NCI-H1694 treated with DMSO at 0.1 percent for 48 hours (cell line): Measurements from ENCODE around the gene MRPL44.
A peak's percentile ranks its signal among the peaks of the same experiment; 100 is the strongest.

Experiments
- DNase-seq: peaks from one replicate; lab custom pipeline; 2025; lab: John Stamatoyannopoulos, UW

The MRPL44 gene

DNA sequence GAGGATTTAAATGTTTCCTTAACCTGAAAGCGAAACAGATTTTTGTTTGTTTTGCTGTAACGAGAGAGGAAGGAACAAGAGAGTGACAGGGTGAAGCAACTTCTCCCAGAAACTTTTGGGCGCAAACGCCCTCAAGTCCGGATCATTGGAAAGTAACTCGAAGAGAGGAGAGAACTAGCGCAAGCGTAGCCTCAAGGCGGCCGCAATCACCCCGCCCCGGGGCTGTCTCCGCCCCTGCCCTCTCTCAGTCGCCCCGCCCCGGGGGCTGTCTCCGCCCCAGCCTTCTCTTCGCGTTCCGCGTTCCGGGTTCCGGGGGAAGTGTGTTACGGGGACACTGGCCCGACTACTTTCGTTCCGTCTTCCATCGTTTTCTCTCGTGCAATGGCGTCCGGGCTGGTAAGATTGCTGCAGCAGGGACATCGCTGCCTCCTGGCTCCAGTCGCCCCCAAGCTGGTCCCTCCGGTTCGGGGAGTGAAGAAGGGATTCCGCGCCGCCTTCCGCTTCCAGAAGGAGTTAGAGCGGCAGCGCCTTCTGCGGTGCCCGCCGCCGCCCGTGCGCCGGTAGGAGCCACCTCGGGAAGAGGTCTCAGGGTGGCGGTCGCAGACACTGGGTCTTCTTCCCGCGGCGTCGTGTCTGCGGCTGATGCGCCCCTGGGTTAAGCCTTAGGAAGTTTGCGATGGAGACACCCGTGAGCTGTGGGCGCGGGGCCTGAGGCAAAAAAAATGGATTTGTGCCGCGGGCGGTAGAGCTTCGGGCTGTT is at the start of gene MRPL44:
MRPL44 (plus strand) TSS at position 372 of the 760 bp plus-strand sequence; CDS start at position 382, 10 bp downstream.
- DNase-seq: peak; percentile 83

DNA sequence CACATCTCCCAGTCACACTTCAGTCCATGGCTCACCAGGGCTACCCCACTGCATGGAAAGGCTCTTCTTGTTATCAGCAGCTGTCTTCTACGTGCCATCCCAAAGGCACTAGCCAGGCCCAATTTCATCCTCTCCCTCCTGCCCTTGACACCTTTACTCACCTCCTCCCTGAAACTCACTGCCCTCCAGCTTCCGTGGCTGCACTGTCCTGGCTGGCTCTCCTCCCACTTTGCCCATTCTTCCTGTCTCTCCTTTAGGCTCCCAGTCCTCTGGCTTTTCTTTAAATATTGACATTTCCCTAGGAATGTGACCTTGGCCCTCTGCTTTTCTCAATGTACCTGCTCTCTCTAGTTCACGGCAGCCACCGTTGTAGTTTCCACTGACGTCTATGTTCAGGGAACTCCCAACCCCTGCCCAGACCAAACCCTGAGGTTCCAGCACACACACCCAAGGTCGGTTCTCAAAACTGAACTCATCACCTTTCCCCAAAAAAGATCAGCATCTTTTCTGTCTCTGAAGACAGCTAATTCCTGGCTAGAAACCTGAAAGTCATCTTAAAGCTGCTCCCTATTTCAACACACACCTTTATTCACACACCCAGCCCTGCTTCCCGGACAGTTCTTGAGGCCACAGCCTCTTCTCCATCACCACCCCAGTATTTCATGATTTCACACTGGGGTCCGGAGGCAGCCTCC is 48.8 kb upstream of the MRPL44 start:
- no peak for DNase-seq

DNA sequence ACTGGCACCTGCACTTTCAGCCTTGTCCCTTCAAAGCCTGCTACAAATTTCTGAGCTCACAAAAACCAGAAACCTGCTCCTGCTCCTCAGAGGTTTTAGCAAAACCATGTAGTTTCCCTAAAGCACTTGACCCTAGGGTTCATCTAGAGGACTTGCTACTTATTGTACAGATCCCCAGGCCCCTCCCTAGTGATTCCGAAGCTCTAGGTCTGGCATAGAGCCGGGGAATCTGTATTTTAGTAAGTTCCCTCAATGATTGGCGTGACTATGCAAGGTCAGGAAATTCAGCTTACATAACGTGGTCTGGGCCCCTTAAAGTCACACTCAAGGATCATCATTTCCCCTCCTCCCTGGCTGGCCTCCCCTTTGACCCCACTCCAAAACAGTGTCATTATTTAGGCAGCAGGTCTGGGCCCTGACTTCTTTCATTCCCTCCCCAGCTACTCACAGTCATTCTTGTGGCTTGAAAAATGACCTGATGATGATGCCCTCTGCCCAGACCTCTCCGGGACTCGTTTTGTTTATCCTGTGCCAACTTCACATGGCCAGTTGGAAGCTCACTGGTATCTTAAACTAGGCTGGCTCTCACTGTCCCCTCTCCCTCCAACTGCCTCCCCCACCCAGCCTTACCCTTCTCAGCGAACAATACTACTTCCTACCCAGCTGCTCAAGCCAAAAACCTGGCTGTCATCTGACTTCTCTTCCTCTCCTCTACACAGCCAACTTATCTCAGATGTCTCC is 48.1 kb upstream of the MRPL44 start:
- no peak for DNase-seq

DNA sequence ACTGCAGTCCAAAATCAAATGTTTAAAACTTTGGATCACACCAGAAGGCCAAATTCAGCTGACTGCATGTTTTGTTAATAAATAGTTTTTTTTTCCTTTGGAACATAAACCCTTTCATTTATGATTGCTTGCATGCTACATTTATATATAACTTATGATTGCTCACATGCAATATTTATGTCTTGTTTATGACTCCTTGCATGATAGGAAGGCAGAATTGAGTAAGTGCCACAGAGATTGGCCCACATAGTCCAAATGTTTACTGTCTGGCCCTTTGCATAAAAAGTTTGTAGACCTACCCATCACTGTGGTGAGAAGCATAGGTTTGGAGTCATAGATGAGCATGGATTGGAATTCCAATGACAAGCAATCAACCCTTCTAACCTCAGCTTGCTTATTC is 42.9 kb upstream of the MRPL44 start:
- no peak for DNase-seq

DNA sequence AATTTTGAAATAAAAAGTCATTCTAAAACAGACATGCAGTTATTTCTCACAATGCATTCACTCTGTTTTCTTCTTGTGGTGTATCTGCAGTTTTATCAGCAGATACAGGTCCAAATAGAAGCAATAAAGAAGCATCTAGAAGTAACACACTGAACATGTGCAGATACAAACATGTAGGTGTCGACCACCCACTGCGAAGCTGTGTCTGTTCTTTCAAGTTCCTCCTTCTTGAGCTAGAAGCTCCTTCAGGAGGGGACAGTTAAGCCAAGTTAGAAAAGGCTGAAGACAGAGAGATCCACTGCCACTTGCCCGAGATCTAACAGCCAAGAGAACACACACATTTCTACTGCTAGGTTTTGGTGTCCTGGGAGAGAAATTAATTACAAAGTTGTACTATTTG is 42.2 kb upstream of the MRPL44 start:
- DNase-seq: no peak

DNA sequence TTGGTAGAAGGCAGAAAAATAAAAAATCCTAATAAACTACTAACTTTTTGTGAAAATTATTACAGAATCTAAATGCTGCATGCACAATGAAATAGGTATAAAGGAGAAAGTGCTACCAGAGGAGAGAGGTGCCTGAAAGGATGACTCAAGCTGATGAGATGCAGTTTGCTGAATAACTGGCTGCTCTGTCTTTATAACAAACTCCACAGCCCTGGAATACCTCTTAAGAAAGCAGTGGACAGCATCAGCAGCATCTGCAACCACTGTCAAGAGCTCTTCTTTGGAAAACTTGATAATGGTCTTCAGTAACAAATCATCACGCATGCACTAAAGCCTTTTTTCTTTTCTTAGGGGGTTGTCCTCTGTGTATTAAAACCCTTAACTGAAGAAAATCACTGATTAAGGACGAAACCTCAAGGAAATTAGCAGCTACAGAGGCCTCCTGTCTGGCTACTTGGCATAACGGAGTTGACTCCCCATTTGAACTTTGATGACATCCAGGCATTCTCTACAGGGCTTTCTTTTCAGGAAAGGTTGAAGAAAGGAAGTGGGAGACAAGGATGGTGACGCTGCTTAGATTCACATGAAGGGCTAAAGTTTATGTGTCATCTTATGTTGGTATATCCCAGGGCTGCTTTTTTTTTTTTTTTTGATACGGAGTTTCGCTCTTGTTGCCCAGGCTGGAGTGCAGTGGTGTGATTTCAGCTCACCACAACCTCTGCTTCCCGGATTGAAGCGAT is 40.9 kb upstream of the MRPL44 start:
- no peak for DNase-seq

DNA sequence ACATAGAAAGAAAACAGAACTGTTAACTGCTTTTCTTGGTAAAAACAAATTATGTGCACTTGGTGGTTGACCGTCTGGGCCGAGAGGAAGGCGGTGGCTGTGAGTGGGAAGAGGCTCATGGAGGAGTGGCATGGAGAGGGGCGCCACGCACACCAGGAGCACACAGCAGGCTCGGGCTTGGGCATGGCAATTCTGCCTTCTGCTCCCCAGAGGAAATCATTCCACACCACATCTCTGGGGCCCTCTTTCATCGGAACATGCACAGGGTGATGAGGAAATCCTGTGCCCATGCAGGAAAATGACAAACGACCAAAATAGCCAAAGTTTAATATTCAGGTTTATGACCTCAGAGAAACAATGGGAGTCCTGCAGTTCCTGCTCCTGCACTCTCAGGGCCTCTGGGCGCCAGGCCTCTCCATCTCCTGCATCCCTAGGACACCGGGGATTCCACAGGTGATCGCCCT is 38.6 kb upstream of the MRPL44 start:
- no peak for DNase-seq

DNA sequence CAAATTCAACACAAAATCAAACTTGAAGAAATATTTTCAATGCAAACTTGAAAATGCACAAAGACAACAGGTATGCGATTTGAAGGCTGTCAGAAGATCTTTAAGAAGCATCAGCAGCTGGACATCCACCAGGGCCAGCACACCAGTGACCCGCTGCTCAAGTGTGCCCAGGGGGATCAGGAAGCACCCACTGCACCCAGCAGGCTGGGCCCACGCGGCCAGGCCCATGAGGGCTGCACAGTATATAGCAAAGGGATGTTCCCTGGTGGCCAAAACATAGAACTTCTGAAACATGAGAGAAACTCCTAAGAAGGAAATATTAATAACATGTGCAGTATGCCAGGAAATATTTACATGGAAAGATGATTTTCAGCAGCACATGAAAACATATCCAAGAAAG is 37.2 kb upstream of the MRPL44 start:
- no peak for DNase-seq

DNA sequence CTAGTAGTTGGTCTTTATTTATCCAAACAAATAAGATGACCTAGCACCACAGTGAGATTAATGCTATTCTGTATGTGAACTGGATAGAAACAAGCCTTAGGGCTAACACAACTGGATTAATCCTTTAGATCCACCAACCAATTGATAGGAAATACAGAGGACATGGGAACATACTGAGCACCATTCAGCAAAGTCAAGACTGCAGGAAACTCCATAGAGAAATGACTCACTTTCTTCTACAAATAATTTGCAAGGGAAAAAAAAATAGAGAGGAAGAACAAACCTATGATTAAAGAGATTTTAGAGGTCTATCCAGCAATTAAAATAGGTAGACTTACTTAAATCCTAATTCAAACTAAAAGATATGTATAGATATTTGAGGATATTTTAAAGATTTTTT is 36.1 kb upstream of the MRPL44 start:
- no peak for DNase-seq

DNA sequence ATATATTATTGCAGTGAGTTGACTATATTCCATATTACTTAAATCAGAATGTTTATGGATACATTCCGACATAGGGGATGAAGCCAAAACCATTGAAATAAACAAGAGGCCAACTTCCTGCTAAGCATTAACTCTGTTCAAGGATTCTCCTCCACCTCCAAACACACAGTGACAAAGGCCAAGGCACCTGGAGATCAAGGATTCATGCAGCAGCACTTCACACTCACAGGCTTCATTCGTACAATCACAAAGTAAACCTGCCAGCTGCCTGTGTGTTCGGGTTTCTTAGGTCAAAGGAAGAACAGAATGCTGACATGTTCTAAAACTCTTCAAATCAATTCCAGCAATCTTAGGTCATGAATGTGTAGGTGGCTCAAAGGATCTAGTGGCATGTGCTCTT is 35.0 kb upstream of the MRPL44 start:
- no peak for DNase-seq

DNA sequence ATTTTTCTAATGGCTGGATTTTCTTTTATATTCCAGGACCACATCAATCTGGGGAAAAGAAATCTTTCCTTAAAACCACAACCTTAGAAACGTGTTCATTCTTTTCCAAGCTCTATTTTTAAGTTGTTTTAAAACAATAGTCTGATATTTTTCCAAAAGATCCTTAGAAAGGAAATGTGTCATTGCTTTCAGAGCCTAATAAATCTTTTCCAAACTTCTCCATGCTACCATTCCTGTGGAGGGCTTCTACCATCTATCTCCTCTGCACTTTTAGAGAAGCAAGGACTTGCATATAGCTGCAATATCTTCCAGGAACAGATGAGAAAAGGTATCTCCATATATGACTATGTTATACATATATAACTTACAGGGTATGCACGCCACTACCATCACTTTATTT is 33.3 kb upstream of the MRPL44 start:
- DNase-seq: no peak

DNA sequence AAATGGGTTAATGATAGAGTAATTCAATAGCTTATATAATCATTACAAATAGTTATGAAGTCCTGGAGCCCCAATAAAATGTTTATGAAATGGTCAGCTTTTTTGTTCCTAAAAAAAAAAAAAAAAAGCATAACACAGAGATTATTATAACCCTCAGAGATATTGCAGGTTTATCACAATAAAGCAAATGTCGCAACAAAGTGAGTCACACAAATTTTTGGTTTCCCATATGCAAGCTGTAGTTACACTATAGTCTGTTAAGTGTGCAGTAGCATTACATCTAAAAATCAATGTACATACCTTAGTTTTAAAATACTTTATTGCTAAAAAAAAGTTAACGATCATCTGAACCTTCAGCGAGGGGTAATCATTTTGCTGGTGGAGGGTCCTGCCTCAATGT is 32.2 kb upstream of the MRPL44 start:
- DNase-seq: no peak

DNA sequence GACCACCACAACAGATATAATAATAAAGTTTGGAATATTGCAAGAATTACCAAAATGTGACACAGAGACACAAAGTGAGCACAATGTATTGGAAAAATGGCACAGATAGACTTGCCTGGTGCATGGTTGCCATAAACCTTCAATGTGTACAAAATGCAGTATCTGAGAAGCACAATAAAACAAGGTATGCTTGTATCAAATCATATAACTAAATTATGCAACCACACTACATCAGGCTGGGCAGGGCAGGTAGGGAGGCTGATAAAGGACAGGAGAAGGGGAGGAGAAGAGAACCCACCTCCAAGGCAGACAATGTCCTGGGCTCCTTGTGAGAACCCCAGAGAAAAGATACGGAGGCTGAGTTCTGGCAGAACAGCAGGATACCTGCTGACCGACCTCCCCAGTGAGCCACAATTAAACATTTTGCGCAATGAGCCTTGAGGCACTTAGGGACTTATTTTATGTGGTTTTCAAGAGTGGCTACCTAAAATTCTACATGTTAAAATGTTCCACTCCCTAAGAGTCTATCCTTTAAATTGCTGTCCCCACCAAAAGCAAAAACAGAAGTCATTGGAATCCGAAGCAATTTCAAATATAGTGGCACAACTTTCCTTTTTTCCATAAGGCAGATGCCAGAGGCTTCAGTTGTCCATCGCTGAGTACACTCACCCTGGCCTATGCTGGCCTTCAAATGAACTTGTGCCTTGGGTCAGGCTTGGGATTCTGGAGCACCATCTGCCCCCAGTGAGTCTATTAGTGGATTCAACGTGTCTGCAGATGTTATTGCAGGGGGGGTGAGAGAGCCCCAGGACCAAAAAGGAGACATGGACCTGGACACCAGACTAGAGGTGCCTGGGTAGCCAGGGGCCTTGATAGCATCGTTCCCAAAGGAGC is 28.9 kb upstream of the MRPL44 start:
- no peak for DNase-seq

DNA sequence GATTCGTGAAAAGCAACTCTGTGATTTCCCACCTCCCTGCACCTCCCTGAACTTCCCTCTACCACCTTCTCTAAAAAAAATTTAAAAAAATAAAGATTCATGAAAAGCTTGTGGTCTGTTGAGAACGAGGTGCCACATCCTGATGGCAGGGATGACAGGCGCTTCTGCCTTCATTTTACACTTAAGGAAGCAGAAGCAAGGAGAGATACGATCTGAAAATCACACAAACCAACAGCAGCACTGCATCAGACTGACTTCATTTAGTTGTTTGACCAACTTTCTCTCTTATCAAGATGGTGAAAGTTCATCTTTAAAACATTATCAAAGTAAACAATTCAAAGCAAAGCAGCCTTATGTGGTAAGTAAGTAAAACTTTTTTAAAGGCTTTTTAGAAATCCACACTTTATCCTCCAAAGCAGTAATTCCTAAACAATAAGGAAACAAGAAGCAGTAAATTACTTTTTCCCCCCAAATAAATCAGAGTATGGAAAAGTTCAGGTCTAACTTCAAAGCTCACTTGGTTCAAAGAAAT is 27.6 kb upstream of the MRPL44 start:
- no peak for DNase-seq

DNA sequence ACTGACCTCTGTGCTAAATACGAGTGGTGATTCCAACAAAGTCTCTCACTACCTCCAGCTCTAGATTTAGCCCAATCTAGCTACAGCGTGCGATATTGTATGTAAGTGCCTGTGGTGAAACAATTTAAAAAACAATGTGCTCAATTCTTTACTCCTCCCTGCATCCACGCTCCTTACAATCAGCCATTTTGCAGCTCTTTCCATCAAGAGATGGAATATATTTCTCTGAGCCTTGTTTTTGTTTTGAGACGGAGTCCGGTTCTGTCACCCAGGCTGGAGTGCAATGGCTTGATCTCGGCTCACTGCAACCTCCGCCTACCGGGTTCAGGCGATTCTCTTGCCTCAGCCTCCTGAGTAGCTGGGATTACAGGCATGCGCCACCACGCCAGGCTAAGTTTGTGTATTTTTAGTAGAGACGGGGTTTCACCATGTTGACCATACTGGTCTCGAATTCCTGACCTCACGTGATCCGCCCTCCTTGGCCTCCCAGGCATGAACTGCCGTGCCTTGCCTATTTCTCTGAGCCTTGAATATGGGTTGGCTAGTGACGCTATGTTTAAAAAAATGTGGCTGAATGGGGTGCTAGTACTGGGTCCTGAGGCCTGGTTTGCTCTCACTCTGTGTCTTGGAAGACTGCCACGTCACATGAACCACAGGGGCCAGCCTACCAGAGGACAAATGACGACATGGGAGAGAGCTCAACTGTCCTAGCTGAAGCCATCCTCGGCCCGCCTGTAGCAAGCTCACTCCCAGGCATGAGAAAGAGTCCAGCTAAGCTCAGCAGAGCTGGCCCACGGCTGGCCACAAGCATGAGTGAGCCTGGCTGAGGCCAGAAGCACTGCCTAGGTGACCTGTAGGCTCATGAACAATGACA is 26.9 kb upstream of the MRPL44 start:
- DNase-seq: no peak

DNA sequence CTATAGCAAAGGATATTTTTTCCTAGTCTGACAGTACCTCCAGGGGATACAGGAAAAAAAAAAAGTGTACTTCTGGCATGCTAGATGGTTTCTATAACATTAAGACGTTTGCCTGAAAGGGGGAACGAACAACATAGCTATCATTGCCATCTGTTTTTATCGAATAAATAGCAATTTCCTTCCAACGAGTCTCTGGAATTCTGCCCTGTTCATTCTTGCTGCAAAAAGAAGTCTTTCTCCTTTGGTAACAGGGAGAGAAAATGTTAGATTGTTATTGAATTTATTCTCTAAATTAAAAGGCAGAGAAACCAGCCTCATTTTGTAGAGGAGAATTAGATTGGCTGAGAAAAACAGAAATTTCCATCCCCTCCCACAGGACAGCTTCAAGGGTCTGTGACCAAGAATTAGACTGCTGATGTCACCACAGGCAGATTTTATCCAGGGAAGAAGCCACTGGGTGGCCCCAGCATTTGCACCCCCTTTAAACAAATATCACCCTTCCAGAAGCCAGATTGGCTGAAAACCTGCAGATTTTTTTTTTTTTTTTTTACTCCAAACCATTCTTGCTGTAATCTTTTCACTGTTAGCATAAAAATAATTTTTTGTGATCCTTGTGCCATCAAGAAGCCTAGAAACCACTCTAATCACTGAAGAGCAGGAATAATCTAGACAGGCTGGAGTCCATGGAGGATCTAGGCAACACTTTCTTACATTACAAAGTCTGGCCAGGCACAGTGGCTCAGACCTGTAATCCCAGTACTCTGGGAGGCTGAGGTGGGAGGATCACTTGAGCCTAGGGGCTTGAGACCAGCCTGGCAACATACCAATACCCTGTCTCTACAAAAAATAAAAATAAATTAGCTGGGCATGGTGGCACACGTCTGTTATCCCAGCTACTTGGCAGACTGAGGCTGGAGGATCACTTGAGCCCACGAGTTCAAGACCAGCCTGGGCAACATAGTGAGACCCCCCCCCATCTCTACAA is 24.2 kb upstream of the MRPL44 start:
- no peak for DNase-seq

DNA sequence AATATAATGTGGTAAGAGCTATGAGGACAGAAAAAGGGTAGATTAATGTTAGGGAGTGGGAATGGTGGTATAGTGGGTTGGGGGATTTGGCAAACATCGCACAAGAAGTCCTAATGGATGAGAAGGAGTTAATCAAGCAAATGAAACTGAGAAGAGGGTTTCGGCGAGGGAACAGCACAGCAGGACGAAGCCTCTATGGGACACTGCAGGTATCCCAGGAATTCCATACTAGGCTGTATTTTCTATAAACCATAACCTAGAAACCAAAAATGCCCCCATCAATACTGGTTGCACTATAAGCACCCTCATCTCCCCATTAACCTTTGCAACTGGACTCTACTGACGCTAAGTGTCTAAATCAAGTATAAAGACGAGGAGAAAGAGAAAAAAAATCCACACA is 22.4 kb upstream of the MRPL44 start:
- DNase-seq: no peak

DNA sequence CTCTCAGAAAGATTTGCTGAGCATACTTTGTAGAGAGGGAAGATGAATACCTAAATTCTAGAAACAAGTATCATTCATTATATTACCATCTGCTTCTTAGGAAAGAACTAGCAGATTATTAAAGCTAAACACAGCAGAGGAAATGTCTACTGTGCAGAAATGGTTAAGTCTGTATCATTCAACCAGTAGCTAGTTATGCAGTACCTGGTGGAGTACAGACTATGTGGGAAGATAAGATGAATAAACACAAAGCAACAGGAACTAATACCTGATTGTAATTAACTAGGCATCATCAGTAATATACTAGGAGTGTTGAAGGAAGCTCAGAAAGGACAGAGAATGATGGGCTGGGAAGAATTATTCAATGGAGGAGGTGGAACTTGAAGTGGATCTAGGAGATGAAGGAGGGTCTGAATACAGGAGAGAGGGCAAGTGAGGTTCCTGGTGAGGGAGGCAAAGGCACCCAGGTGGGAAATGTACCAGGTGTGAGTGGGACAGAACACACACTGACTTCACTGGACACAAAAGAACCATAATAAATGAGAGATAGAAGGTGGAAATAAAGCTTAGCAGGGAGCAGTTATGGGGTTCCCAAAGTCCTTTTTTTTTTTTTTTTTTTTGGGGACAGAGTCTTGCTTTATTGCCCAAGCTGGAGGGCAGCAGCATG is 21.7 kb upstream of the MRPL44 start:
- no peak for DNase-seq
